Left cardiac atrium (tissue), 4 donors: ENCODE results near the gene DARS1. TPM values are rescaled to one million over a fixed set of nuclear protein-coding genes. Genes with fewer than 3 reads are reported as not detected.

Experiments used
- ATAC-seq, 2 donors: fragments of 200-7000 bp; cut with Tn5 transposase; one replicate each; pipeline ENCODE4 v1.9.1; 2020; ENCODE audit warnings: mild to moderate bottlenecking in 2 of 2, moderate library complexity in 2 of 2
- DNase-seq: peaks from one replicate; pipeline ENCODE4 v3.0.0-alpha.2; 2020
- intact Hi-C, 2 donors: fragments of 100-400 bp; cut with DNase I; formaldehyde crosslinking; loops; one replicate each; pipeline versions ENCODE4 v1.14.1 to v1.15.1; 2022 to 2023
- total RNA-seq, 2 donors: library from RNA; stranded (reverse); fragmentation: NEBNext Ultra II Directional; extraction: Animal tissue kit (Norgen Biotek cat#: 25700); gene quantifications; one replicate each; pipeline ENCODE4 v1.2.1, GENCODE V29; 2021
- donor health status: DM: no; HTN: yes; CAD: no.
- donor health status: DM: no; HTN: yes; CAD: no; lungs with severe emphysema.
- donor health status: DM: yes; HTN: yes; CAD: no.
- donor health status: Dilated cardiomyopathy.

DARS1 gene
- total RNA-seq, 2 donors from 2014 or later: 56.8 to 71.8 TPM

DNA sequence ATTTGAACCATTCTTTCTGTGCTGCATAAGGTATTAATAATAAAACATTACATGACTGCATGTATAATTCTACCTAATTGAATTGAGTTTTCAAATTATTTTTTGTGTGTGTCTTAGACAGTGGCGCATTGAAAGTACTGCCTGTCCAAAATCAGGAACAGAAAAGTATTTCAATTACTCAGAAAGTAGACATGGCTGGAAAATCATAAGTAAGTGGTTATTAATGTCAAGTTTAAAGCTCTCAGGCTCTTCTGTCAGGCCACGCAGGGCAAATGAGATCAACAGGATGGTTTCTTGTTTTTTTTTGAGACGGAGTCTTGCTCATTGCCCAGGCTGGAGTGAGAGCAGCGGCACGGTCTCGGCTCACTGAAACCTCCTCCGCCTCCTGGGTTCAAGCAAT lies 32.4 kb upstream of the DARS1 start:
- DNase-seq (no peak), ATAC-seq (no peak)
- intact Hi-C loops: no loop called here

DNA sequence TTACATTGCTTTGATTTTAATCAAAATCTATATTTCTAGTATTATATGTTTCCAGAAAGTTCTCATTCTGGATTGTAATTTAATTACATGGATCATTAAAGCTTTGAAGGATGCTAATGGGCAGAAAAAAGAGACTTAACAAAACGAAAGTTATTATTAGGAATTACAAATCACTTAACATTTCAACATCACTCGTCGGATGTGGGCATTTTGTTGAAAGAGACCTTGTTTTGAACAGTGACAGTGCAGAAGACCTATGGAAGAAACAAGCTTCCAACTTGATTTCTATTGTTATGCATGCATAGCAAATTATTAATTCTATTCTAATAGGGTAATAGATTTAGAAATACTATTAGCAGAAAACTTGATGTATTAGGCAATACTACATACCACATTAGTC lies 31.4 kb upstream of the DARS1 start:
- DNase-seq: no peak
- no peak for ATAC-seq
- intact Hi-C loops: no loop called here

DNA sequence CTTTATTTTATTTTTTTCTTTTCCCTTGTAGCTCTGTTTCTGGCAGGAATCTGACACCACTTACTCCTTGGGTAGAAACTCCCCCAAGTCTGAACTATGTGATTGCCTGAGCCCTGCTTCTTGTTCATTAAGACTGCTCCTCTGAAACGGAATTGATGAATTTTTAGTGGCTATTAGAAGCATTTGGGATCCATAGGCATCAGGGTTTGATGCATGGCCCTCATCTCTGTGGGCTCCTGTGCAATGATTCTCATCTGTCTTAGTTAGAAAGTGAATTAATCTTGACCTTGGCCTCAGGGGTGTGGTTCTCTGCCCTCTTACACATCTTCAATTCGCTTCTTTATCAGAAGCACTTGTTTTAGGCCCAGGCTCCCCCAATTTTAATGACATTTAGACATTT lies 31.0 kb upstream of the DARS1 start:
- intact Hi-C loops: no loop called here
- no peak for DNase-seq
- ATAC-seq: no peak

DNA sequence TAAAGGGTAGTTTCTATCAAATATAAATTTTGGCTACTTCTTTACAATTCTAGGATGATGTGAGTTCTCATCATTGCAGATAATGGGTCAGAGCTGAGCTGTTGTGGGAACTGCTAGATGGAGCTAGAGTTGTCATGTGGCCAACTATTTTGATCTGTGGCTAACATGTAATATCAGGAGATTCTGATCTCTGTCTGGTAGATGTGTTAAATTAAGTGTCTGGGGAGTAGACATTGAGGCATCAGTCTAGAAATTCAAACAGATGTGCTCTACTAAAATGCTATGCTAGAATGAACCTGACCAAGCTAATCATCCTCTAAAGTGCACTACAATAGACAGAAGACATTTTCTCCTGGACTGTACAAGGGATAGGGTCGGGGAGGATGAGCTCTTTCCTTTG lies 30.3 kb upstream of the DARS1 start:
- no peak for ATAC-seq
- intact Hi-C loops: no loop called here
- no peak for DNase-seq

DNA sequence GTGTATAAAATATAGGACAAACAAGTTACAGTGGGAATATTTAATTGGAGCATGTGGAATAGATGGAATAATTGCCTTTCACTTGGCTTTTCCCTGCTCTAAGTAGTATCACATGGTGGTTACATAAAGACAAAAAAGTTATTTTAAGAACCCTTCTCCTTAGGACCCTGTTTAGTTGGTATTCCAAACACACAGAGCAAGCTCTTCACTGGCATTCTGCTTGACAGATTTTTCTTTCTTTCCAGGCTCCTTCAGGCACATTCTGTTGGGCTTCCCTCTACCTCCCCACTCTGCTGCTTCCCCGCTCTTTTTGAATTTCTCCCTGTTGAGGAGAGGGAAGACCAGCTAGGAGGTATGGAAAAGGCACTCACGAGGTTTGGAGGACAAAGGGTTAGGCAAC lies 29.0 kb upstream of the DARS1 start:
- DNase-seq: no peak
- peak in 1 of 2 donors; percentile 38 for ATAC-seq
- intact Hi-C loops: no loop called here

DNA sequence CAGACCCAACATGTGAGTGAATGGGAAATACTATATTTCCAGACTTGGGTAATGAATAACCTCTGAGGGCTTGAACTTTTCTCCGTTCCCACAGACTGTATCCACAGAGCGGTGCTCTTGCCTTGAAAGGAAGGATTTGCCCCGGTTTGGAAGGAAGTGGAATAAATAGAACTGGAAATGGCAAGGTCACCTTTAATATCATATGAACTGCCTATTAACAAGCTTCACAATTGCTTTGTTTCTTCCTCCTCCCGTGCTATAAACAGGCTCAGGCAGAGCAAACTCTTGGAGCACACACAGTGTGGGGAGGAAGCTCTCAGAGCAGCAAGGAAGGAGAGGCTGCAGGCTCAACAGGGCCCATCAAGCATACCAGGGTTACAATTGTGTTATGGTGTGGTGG lies 28.5 kb upstream of the DARS1 start:
- ATAC-seq: peak in 1 of 2 donors; percentile 70
- no peak for DNase-seq
- intact Hi-C loops: no loop called here

DNA sequence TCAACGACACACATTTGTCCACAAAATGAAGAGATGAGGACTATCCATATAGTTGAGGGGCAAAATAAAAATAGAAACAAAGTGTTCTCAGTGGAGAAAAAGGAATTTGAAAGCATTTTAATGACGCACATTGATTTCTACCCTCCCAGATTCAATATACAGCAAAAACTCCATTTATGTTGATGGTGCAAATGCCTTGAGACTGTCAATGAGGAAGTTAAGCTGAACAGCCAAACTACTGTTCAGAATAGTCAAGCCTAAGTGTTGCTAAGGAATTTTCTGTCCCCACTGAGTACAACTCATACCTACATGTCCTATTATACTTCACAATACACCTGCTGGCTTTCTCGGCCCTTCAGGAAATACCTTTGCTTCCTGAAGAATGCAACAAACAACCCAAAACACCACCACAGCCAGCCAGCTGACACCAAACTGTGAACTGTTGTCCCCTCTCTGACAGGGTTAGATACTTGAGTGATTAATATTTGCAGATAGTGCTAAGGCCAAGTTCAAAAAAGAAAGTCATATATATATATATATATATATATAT lies 27.8 kb upstream of the DARS1 start:
- ATAC-seq (no peak), DNase-seq (no peak)
- intact Hi-C loops: no loop called here

DNA sequence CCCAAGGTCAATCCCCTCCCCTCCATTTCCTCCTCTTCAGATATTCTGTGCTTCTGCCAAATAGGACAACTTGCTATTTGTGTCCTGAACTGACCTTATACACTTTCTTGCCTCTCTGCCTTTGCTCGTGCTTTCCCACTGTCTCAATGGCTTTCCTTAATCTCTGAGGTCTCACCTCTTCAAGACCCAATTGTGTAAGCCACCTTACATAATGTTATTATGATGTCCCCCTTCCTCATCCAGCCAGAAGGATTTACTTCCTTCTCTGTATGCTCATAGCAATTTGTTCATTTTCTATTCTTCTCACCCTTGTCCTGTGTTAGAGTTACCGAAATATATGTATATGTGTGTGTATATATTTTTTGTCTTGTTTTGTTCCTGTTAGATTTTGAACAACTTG lies 26.9 kb upstream of the DARS1 start:
- ATAC-seq (no peak), DNase-seq (no peak)
- intact Hi-C loops: no loop called here

DNA sequence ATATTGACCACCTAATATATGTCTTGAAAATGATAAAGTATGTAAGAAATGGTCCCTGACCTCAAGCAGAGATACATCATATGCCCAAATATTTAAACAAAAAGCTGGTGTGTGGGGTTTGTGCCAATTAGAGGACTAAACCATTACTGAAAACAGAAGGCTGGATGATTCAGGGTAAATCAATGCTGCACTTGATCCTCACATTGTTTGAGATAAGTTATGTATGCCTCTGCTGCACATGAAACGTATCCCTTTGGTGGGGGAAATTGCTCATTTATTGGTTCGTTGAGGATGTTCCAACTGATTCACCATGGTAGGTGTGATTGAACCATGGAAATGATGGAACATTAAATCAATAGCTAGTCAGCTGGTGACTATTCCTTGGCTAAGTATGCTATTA lies 24.7 kb upstream of the DARS1 start:
- ATAC-seq (no peak), DNase-seq (no peak)
- intact Hi-C loops: no loop called here

DNA sequence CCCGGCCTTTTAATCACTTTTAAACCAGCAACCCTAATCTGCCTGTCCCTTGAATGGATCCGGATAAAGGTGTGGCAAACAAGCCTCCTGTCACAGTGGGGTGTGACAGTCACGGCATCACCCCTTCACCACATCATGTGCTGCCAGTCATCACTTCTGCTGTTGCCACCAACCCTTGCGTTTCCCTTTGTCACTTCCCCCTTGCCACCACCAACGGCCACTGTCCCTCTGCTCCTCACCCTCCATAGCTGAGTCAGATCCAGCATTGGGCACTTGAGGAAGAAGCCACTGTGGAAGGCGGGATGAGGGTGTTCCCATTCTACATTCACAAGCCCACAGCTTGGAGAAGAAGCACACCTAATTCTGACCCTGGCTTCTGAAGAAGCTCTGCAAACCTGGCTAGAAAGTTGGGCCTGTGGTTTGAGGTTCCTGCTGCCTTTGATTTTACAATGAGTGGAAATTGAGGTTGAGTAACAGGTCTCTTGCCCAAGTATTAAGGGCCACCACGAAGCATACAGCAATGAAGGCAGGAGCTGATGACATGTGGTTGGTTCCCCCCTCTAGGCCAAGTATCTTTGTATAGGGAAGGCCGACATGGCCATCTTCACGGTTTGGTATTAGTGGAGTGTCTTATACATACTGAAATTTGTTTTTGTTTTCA lies 22.9 kb upstream of the DARS1 start:
- DNase-seq (peak; percentile 51), ATAC-seq (peak; percentile 81 to 92)
- intact Hi-C loops: no loop called here

DNA sequence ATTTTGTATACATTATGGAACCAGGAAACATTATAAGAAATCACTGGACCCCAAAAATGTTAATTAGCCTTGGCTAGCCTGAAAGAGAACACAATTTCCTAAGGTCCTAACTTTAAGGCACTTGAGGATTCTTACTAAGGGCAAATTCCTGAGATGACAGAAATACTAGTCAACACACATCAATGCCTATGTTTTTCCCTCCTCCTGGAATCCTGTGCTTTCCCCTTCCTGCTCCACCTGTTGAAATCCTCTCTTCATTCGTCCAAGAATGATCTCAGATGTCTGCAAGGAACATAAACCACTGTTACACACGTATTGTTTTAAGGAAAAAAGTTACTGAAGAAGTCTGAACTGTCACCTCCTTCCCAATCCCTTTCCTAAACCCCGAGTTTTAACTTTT lies 21.2 kb upstream of the DARS1 start:
- intact Hi-C loops: no loop called here
- DNase-seq: no peak
- ATAC-seq: no peak

DNA sequence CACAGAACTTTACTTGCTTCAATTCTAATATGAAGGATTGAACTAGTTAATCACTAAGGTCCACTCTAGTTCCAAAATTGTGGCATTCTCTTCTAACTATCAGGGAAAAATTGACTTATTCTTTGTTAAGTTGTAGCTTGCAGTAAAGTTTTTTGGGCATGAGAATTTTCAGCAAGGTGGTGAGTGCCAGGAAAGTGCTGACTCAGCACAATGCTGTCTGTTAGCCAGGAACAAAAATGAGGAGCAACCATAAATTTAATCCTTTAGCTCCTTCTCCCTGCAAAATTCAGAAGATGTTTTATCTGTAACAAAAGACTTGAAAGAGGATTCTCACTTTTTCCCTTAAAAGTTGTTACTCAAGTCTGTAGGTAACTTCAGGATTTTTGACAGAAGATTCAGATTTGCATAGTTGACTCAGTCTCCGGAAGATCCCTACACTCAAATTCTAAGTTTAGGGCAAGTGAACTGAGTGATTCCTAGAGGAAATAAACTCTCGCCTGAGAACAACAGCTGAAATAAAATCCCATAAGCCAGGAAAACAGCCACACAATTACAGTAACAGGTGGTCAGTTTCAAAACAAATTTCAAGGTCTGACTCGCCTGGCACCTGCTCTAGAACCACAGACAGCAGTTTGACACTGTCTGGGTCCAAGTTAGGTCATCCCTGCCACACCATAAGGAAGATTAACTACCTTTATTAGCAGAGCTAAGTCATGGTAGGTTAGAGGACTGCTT lies 20.2 kb upstream of the DARS1 start:
- ATAC-seq (no peak), DNase-seq (no peak)
- intact Hi-C loops: no loop called here

DNA sequence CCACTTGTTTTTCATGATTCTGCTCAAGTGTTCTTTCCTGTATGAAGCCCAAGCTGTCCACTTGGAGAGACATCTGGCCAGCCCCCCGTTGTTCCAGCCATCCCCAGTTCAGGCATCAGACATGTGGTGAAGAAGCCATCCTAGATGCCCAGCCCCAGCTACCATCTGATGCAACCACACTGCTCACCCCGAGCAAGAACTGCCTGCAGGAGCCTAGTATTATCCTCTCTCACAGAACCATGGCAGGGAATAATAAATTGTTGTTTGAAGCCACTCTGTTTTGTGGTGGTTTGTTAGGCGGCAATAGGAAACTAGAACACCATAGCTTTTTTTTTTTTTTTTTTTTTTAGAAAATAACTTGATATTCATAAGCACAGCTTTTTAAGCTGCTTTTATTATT lies 19.5 kb upstream of the DARS1 start:
- intact Hi-C loops: no loop called here
- DNase-seq: no peak
- no peak for ATAC-seq

DNA sequence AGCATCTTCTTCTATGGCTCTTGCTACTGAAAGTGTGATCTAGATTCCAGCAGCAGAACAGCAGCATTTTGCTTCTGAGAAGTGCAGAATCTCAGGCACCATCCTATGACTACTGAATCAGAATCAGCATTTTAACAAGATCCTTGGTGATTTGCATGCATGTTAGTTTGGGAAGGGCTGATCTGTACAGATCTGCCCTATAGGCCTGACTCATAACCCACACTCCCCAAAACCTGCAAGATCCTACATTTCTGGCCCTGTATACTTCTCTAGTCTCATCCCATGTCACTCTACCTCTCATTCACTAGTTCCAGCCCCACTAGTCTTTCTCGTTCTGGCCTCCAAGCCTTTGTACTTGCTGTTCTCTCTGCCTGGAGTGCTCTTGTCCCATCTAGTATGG lies 15.7 kb upstream of the DARS1 start:
- no peak for DNase-seq
- no peak for ATAC-seq
- intact Hi-C loops: no loop called here

DNA sequence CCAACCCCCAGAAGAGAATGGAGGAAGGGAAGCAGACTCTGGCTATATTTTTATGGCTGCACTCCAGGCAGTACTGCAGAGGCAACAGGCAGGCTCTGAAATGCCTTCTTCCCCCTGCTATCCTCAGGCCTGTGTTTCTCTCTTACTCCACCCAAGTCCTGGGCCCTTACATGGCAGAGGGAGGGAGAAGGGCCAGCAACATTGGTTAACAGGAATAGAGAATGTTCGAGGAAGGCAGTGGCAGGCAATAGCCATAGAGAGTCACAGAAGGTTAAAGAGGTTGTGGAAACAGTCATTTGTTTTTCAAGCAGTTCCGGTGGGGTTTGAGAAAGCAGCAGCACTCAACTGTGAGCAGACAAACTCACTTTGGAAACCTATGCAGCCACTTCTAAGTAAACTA lies 15.1 kb upstream of the DARS1 start:
- DNase-seq (no peak), ATAC-seq (no peak)
- intact Hi-C loops: no loop called here

DNA sequence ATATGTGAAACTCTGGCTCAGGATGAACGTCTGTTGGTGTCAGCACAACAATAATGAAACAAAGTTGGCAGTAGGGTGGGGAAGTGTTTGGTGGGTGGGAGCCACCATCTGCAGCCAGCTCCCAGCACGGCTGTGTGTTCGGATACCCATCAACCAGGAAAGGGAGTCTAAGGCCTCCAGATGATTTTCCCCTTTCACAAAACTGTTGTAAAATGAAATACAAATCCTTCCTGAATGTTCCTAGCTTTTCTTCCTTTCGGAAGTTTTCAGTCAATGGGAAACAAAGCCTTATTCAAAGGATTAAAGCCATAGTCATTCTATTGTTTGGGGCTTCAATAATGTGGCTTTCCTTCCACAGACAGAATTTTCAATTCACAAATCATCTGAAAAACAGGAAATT lies 14.5 kb upstream of the DARS1 start:
- ATAC-seq: no peak

DNA sequence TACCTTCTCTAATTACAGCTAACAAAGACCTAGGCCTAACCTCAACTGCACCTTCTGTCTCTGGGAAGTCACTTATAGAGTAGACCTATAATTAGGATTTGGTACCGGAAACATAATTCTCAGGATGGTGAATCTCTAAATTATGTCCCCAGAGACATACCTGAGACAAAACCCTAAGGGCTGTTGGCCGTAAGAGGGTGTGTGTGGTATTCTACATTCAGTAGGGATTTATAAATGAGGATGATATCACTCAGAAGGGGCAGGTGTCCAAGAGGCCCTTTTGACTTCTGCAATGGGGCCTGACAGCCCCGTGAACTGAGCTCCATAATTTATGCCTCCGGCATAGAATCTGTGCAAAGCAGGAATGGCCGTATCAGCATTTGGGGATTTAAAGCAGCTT lies 13.5 kb upstream of the DARS1 start:
- DNase-seq: no peak
- intact Hi-C loops: no loop called here
- ATAC-seq: no peak

More for the DNA sequence above, 14.5 kb upstream of the DARS1 start:
- no peak for DNase-seq
- intact Hi-C loops: no loop called here

DNA sequence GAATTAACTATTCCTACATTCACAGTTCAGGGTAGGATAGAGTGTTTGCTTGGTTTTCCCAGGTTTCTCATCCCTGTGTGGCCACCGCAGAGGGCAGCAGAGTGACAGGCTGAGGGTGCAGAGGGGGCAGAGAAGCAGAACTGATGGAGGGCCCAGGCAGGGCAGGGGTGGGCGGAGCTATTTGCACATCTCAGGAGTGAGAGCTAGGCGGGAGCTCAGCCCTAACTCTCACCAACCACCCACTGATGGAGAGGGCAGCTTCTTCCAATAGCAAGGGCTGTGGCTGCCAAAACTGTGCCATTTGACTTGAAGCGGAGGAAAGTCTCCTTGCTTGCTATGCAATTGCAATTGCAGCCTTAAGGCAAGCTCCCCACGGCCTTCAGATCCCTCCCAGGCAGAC lies 12.0 kb upstream of the DARS1 start:
- intact Hi-C loops: no loop called here
- DNase-seq (no peak), ATAC-seq (peak; percentile 29 to 47)

DNA sequence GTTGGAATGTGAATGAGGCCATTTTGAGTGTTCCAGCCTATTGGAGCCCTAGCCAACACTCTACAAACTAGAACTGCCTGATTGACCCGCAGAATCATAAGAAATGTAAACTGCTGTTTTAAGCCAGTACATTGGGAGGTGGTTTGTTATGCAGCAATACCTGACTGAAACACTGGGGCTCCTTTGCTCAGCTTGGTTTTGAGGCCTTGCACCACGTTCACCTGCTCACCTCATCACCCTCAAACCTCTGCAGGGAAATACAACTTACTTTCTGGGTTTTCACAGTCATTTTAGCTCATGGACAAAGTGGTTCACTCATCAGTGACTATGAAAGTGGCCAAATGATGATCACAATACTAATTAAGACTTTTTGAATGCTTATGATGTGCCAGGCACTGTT lies 10.9 kb upstream of the DARS1 start:
- intact Hi-C loops: no loop called here
- ATAC-seq (no peak), DNase-seq (no peak)

DNA sequence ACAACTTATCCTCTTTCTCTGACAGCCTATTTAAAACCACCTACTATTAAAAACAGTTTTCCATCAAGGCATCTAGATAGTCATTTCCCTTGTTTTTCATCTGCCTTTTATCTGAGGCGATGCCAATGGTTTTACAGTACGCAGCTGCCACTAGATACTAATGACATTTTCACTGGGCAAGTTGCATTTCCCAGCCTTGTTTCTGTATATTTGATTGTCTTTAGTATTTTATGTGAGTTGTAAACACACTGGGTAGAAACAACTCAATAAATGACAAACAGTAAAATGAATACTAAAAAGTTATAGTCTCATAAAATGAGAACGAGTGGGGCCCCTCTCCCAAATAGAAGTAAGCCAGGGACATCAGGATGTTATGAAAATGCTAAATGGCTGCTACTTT lies 8.9 kb upstream of the DARS1 start:
- intact Hi-C loops: no loop called here
- no peak for DNase-seq
- ATAC-seq: no peak

DNA sequence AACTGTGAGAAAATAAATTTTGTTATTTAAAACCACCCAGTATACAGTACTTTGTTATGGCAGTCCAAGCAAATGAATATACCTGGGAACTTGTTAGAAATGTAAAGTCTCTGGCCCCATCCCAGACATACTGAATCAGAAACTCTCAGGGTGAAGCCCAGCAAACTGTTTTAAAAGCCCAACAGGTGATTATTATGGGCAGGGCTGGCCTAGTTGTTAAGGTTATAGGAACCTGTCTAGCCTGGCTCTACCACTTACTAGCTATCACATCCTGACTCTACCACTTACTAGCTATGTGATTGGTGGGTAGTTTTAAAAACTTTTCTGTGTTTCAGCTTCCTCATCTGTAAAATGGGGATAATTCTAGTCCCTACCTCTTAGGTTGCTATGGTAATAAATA lies 8.0 kb upstream of the DARS1 start:
- no peak for DNase-seq
- intact Hi-C loops: no loop called here
- no peak for ATAC-seq
